Transverse colon (tissue), 4 donors: ENCODE measurements around the gene ACO1. TPM values are rescaled to one million over a fixed set of nuclear protein-coding genes. Genes with fewer than 3 reads are reported as not detected.

Source experiments
- DNase-seq: peaks from one replicate; pipeline ENCODE4 v3.0.0-alpha.2; 2019
- H3K27ac ChIP-seq, 4 donors: fragments of 200-600 bp; sonication (generic); 2 replicates each; pipeline ENCODE4 v1.5.1; 2016 to 2018; ENCODE audit warnings: inconsistent platforms in 4 of 4
- H3K27me3 ChIP-seq: fragments of 200-600 bp; sonication (generic); 2 replicates; pipeline ENCODE4 v1.5.1; 2017; ENCODE audit warnings: inconsistent platforms
- H3K36me3 ChIP-seq, 4 donors: fragments of 200-600 bp; sonication (generic); 2 replicates each; pipeline ENCODE4 v1.5.1; 2017 to 2019; ENCODE audit warnings: inconsistent platforms in 4 of 4
- H3K4me1 ChIP-seq, 4 donors: fragments of 200-600 bp; sonication (generic); 2 replicates each; pipeline ENCODE4 v1.5.1; 2017 to 2020; ENCODE audit warnings: inconsistent platforms in 4 of 4
- H3K4me3 ChIP-seq, 4 donors: fragments of 200-600 bp; sonication (generic); 1 replicate in 1 of 4; 2 replicates in 3 of 4; pipeline versions ENCODE4 v1.5.1 to v1.6.1; 2017 to 2019; ENCODE audit warnings: inconsistent platforms in 4 of 4
- H3K9me3 ChIP-seq, 2 donors: fragments of 200-600 bp; sonication (generic); 2 replicates each; pipeline ENCODE4 v1.5.1; 2017 to 2019; ENCODE audit warnings: inconsistent platforms in 2 of 2
- CTCF ChIP-seq, 5 experiments: fragments of 200-600 bp in 3 of 5; fragments of 450-650 bp in 2 of 5; sonication (generic) in 3 of 5; IDR thresholded peaks; 1 replicate in 2 of 5; 2 replicates in 3 of 5; pipeline ENCODE4 v1.5.1; 2016 to 2017; ENCODE audit warnings: antibody characterized with exemption in 5 of 5, inconsistent platforms in 3 of 5, mild to moderate bottlenecking in 2 of 5, moderate library complexity in 1 of 5
- EP300 ChIP-seq: sonication (generic); formaldehyde crosslinking; IDR thresholded peaks from one replicate; pipeline ENCODE4 v1.6.1; 2017; ENCODE audit warnings: antibody characterized with exemption, low read depth
- POLR2A ChIP-seq: fragments of 450-650 bp; IDR thresholded peaks from one replicate; pipeline ENCODE4 v1.6.1; 2016; ENCODE audit warnings: antibody characterized with exemption, mild to moderate bottlenecking, moderate library complexity
- POLR2AphosphoS5 ChIP-seq, 3 donors: sonication (generic); formaldehyde crosslinking; IDR thresholded peaks; one replicate each; pipeline ENCODE4 v1.6.1; 2016; ENCODE audit warnings: antibody characterized with exemption in 3 of 3
- WGBS, 2 donors: methylation state at CpG; one replicate each; pipeline ENCODE4 v1.1.5; 2018; ENCODE audit warnings: low coverage in 1 of 2; 5-methylcytosine and 5-hydroxymethylcytosine counted together
- in situ Hi-C, 4 donors: fragments of 200-750 bp; cut with MboI; loops; one replicate each; pipeline versions ENCODE4 v1.15.0 to v1.15.1; 2017; ENCODE audit warnings: low sequenced_read_pairs in 3 of 4, low pct_ligation_motif_present in 1 of 4, low pct_unique_long_range_greater_than_20kb in 1 of 4
- intact Hi-C: fragments of 100-400 bp; cut with DNase I; formaldehyde crosslinking; loops from one replicate; pipeline ENCODE4 v1.15.1; 2023; ENCODE audit warnings: low total_unique reads
- total RNA-seq, 4 donors: library from RNA; depleted of rRNA; stranded (reverse); fragments of >200 nt; gene quantifications; one replicate each; pipeline ENCODE4 v1.1.0, GENCODE V29; 2016

The ACO1 gene
- total RNA-seq, 4 donors from 2014 or later, result 10.1 to 34.5 (median 27.3) TPM

DNA sequence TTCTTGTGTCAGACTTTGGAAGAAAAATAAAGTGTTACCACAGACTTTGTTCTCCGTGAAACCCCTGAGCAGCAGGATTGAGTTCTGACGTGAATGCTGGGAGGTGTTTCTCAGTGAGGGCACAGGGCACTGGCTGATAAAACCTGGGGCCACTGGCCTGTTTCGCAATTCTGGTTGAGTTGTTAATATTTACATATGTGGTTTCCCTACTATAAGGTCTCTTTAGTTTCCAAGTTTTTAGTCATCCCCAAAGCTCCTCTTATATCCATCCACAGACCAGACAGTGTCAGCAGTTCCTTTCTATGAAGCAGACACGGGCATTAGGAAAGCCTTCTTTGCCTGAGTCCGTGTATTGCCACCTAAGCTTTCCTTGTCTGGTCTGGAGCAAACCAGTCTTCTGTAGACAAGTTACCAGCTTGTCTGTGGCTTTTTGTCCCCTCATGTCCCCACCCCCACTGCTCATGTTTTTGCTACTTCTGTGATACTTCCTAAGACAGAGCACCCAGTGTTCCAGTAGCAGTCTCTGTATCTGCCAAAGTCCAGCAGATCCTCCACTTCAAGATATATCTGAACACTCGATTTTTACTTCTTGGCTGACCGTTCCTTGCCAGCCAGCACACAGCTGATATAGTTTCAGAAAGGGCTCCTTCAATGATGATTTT is 42.0 kb downstream of the ACO1 start:
- Histone ChIP-seq H3K4me3 (no peak overlapping the region), H3K27ac (peak overlapping the region; percentile 25 to 55 (median 32)), H3K9me3 (no peaks in the 10 kb centered on the region), H3K27me3 (no peaks in the 10 kb centered on the region), H3K36me3 (peaks cover 0 to 24% (median 8%) of the 10 kb centered on the region in 4 donors), H3K4me1 (peaks cover 0 to 16% (median 5%) of the 10 kb centered on the region in 4 donors)
- TF ChIP-seq CTCF (IDR thresholded peaks at IDR 0.05) (no peak), EP300 (no peak), POLR2AphosphoS5 (IDR thresholded peaks at IDR 0.05) (no peak), POLR2A (no peak)
- in situ Hi-C loops (no loop called here), intact Hi-C loops (no loop called here)
- WGBS, 2 donors, result 58% methylated on average over 4 to 7 of the region's 7 CpGs
- DNase-seq, result peak; percentile 19

GRCh38 chr9:32427111-32427873 is 42.8 kb downstream of the ACO1 start:
- TF ChIP-seq POLR2A (no peak), POLR2AphosphoS5 (IDR thresholded peaks at IDR 0.05) (no peak), CTCF (IDR thresholded peaks at IDR 0.05) (no peak), EP300 (no peak)
- Histone ChIP-seq H3K9me3 (no peaks in the 10 kb centered on the region), H3K36me3 (peaks cover 0 to 18% (median 7%) of the 10 kb centered on the region in 4 donors), H3K27ac (peak overlapping the region in 2 of 4 donors; percentile 25 to 55), H3K4me1 (peaks cover 0 to 16% (median 5%) of the 10 kb centered on the region in 4 donors), H3K27me3 (no peaks in the 10 kb centered on the region), H3K4me3 (no peak overlapping the region)
- intact Hi-C loops, result no loop called here
- in situ Hi-C loops, result no loop called here
- DNase-seq, result peak; percentile 28
- 47 to 56% methylated on average over 8 of the region's 8 CpGs for WGBS, 2 donors

DNA sequence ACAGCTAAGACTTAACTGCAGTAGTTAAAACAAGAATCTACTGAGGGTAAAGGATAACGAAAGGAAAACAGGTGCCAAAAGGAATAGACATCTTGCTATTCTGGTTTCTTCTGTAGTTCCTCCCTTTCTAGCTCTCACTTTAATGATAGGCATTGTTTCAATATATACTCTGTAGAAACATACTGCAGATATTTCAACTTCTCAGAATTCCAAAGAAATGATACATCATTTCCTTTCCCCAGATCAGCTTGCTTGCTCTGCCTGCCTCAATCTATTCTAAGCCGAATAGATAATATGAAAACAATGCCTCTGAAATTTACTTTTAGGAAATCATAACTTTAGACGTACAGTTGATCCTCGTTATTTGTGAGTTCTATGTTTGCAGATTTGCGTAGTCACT is 46.3 kb downstream of the ACO1 start:
- 85 to 91% methylated on average over 5 of the region's 5 CpGs for WGBS, 2 donors
- in situ Hi-C loops, result loop anchor here in 1 of 4 donors (5.0 kb wide), 1 partner anchor 48 kb away; the partner anchor contains the start of gene ACO1
- TF ChIP-seq POLR2AphosphoS5 (IDR thresholded peaks at IDR 0.05), result no peak
- TF ChIP-seq CTCF (IDR thresholded peaks at IDR 0.05), result no peak
- no peak for TF ChIP-seq POLR2A
- TF ChIP-seq EP300, result no peak
- Histone ChIP-seq H3K27me3 (no peaks in the 10 kb centered on the region), H3K27ac (no peak overlapping the region), H3K4me3 (no peak overlapping the region), H3K4me1 (peaks cover 0 to 16% (median 5%) of the 10 kb centered on the region in 4 donors), H3K9me3 (no peaks in the 10 kb centered on the region), H3K36me3 (peaks cover 0 to 19% (median 7%) of the 10 kb centered on the region in 4 donors)
- DNase-seq, result no peak
- intact Hi-C loops, result loop anchor here (5.0 kb wide), 1 partner anchor 48 kb away; the partner anchor contains the start of gene ACO1

GRCh38 chr9:32431196-32431595 is 46.8 kb downstream of the ACO1 start:
- WGBS, 2 donors, result 94 to 96% methylated on average over 8 of the region's 8 CpGs
- H3K27me3 ChIP-seq, result no peaks in the 10 kb centered on the region
- no peak for DNase-seq
- in situ Hi-C loops (loop anchor here in 1 of 4 donors (5.0 kb wide), 1 partner anchor 49 kb away; the partner anchor contains the start of gene ACO1), intact Hi-C loops (loop anchor here (5.0 kb wide), 1 partner anchor 49 kb away; the partner anchor contains the start of gene ACO1)
- no peak overlapping the region for H3K4me3 ChIP-seq
- no peaks in the 10 kb centered on the region for H3K9me3 ChIP-seq
- H3K36me3 ChIP-seq, result peaks cover 0 to 24% (median 10%) of the 10 kb centered on the region in 4 donors
- no peak overlapping the region for H3K27ac ChIP-seq
- TF ChIP-seq POLR2A (no peak), CTCF (IDR thresholded peaks at IDR 0.05) (no peak), EP300 (no peak), POLR2AphosphoS5 (IDR thresholded peaks at IDR 0.05) (no peak)
- H3K4me1 ChIP-seq, result peaks cover 0 to 14% (median 5%) of the 10 kb centered on the region in 4 donors
